GM21717 (cell line): ENCODE measurements around the gene SLC35E1.
A peak's percentile ranks its signal among the peaks of the same experiment; 100 is the strongest.

Experiments
- ATAC-seq: cut with Tn5 transposase; IDR thresholded peaks from one replicate; pipeline ENCODE4 v1.9.1; 2021; ENCODE audit warnings: mild to moderate bottlenecking, moderate library complexity; ENCODE audit not compliant: unreplicated experiment

Gene SLC35E1

DNA sequence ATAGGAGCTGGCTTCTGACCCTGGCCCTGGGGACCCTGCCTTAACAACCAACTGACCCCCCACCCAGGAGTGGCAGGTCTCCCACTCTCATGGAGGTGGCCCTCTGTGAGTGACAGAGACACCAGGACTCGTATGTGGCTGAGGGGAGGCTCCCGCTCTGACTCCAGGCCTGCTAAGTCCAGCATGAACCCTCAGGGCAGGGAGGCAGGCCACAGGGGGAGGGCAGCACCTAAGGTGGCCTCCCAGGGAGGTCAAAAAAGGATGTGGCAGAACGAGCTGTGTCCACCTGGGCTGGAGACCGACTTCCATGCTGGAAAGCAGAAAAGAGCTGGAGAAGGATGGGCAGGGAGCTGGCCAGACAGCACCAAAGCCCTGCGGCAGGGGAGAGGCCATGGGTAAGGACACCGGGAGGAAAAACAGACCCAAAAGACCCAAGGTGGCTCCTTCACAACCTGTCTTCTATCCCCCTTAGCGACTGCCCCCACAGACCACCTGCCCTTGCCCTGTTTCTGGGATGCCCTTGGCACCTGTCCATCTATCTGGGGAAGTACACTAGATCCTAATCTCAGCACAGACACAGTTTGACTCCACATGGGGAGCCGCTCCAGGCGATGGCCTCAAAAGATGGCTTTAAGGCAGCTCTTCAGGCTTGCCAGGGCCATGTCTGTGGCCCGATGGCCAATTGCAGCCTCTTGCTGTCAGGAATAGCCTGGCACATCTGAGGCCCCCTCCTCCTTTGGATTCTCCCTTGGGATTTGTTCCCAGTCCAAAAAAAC, 10.5 kb upstream of the SLC35E1 start:
- ATAC-seq, result no peak

DNA sequence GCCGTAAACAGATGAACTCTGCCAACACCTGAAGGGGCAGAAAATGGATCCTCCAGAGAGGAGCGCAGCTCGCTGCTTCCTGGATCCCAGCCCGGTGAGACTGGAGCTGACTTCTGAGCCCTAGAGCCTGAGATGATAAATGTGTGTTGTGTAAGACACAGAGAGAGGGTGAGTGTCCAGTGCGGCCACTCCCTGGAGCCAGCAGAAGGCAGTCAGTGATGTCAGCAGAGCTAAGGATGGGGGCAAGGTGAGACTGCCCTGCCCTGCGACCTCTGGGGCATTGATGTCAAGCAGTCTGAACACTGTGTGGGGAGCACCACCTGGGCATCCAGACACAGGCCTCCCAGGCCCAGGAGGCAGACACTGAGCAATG, 9.7 kb upstream of the SLC35E1 start:
- ATAC-seq, result no peak

DNA sequence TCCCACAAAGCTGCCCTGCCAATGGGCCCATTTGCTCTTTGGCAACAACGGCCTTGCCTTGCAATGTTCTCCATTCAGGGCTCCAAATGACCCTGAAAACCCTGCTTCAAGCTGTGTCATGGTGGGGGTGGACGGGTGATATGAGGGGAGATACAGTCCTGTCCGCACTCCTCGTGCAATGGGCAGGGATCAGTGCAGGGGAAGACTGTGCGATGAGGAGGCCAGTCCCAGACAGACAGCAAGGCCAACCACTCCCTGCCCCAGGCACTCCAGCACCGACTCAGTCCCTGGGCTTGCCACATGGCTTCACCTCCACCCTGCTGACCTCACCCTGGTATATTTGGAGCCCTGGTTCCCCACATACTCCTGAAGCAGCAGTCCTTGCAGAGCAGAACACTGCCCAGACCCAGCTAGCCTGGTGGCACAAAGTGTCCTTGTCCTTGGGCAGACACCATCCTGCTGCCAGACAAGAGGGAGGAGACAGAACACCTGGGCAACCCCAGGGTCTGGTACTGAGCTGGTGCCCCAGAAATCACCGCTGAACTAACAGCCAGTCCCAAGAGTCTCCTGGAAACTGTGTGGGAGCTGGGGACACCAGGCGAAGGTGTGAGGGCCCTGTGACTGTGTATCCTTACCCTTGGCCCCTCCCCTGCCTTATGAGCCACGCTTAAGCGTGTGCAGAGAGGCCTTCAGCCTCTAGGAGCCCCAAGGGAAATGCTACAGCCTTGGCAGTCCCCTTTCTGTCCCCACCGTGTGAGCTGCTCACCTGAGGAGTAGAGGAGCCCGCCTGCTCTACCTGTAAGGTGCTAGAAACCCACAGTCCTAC, 9.1 kb upstream of the SLC35E1 start:
- ATAC-seq, result no peak

DNA sequence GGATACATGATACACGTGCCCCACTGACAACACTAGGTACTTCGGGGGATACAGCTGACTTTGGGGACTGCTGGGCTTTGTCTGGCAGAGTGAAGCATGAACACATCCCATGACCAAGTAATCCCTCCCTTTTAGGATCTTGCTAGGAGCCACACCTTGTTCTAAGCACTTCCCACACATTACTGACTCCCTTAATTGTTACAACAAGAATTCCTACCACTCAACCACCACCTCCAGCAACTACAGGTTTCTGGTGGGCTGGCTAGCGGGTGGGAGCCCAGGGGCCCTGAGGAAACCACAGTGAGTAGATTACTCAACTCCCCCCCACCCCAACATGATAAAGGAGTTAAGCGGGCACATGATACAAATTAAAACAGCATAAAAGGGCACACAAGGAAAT, 7.2 kb upstream of the SLC35E1 start:
- no peak for ATAC-seq

DNA sequence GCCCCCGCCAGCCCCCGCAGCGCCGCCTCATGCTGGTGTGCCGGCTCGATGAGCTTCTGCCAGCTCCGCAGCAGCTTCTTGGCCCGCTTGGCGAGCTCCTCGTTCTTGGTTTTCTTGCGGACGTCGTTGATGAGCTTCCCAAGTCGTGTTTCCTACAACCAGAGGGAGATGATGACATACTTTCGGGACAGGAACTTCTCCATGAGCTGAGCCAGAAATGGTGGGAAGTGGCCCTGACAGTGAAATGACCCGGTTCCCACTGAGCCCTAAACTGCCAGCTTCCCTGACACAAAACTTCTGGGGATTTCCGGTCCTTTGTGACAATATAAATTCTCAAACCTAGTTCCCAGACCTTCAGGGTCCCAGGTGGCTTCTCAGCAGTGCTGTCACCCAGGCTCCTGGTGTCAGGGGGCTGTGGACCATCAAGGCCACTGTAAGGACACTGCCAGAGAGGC, 5.3 kb upstream of the SLC35E1 start:
- ATAC-seq, result no peak

DNA sequence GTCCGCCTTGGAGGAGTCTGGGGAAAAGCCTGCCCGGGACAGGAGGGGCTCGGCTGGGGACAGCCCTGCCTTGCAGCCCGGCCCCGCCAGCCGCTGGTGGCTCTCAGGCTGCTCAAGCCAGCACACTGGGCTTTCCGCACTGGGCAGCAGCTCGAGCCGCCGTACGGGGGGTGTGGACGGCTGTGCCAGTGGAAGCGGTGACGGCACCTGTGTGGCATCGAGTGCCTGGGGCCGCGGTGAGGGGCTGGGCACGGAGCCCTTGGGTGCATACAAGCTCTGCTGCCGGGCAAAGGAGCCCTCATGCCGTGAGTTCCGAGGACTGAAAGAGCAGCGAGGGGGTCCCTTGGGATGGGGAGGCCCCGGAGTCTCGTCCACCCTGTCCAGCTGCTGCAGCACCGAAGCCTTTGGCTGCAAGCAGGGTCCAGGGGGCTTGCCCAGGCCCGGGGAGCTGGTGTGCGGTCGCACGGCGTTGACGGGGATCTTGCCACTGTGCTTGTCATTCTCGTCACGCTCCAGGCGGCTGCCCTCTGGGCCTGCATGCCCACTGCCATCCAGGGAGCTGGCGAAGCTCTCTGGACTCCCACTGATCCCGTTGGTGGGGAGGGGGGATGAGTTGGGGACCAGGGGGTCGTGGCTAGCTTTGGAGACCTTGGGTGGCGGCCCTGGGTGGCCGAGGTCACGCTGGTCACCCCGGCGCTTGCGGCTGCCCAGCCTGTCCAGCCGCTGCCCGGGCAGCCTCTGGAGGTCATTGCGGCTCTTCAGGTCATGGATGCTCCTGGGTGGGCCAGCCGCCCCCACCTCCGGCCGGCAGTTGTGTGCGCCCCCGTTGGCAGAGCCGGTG, 4.7 kb upstream of the SLC35E1 start:
- no peak for ATAC-seq

DNA sequence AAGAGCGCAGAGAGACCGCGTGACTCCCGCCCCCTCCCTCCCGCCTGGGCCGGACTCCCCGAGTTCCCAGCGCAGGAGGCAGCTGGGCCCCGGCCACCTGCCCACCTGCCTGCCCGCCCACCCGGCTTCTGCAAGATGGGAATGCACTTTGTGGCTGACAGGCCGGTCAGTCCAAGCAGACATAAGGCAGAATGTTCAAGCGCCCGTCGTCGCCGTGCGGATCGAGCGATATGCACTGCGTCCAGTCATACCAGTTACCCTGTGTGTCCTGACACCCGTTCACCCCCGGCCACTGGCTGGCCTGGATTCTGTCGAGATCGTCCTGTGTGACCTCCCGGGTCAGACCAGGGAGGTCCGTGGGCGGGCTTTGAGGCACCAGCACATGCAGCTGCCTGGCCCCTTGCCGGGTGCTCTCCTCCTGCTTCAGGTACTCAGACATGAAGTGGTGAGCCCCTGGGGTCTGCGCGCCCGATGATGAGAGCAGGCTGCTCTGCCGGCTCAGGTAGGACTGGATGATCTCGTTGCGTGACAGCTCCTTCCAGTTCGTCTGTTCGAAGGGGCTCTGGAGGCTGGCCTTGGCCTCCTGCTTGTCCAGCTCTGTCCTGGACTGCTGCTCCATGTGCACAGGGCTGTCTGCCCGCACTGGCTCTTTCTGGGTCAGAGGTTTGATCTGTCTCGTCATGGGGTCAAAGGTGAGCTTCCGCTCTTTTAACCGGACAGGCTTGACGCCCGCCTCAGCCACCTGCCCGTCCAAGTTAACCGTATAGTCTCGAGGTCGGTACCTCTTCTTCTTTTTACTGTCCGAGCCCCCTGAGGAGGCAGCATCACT, 3.9 kb upstream of the SLC35E1 start:
- no peak for ATAC-seq

DNA sequence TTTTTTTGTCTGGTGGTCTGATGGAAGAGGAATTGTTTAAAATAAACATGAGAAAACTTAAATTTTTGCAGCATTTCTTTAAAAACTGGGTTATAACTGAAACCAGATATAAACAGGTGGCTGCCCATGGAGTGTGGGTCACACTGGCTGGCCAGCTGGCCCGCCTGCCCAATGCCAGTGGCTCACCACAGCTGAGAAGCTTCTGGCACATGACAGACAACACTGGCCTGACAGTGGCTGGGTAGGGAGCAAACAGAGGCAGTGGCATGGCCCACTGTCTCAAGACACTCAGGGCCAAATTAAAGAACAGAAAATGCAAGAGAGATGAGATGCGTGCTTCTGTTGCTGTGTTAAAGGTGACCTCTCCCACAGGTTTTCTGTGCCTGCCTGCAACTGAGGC, 3.1 kb upstream of the SLC35E1 start:
- no peak for ATAC-seq

DNA sequence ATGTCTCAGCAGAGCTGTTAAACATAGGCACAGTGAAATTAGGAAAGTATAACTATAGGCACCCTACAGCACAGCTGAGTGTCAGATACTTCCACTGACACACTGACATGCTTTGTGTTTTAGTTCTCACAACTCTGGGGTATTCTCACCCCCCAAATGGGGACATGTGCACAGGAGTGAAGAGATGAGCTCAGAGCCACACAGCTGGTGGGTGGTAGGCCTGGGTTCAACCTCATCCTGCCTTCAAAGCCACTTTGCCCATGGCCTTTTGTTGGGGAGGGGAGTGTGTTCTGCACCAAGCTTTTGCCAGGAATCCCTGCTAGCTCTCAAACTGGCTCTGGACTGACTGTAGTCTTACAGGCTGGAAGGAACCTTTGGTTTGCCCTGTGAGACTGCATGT, 1.7 kb upstream of the SLC35E1 start:
- ATAC-seq, result no peak

DNA sequence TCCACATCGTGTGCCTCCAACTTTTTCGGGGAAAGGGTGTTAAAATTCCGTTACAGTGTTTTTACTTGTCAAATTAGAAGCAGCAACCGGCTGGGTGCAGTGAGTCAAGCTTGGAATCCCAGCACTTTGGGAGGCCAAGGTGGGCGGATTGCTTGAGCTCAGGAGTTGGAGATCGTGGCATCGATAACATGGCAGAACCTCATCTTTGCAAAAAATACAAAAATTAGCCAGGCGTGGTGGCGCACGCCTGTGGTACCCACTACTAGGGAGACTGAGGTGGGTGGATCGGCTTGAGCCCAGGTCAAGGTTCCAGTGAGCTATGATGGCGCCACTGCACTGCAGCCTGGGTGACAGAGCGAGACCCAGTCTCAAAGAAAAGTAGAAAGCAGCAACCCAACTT, 1.1 kb upstream of the SLC35E1 start:
- ATAC-seq, result no peak

DNA sequence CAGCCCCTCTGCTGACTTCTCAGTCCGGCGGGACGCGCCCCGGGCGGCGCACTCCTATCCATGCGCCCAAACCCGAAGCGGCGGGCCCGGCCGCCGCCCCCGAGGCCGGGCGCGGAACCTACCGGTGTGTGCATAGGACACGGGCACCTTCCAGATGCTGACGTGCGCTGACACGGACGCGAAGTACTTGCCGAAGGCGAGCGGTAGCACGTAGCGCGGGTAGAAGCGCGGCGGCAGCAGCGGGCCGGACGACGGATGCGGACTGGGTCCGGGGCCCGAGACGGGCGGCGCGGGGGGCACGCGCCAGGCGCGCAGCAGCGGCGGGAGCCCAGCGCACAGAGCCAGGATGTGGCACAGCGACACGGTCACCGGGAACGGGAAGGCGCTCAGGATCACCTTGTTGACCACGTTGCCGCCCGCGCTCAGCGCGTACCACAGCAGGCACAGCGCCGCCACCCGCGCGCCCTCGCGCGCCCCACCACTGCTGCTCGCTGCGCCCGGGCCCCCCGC, 338 bp downstream of the SLC35E1 start:
- peak; percentile 19 for ATAC-seq

DNA sequence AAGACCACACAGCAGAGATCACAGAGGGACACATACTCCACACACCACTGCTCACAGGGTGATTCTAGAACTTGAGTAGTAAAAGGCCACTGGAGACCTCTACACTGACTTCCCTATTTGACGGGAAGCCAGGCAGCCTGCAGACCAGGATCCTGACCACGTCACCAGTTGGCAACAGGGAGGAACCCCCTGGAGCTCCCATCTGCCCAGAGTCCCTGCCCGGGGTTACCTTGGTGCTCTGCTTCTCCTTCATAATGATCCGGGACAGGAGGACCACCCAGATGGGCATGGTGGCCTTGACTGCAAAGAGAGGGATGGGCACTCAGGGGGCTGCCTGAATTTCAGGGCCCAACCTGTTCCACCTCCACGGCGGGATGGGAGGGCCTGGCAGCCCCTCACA, 932 bp downstream of the SLC35E1 start:
- no peak for ATAC-seq

DNA sequence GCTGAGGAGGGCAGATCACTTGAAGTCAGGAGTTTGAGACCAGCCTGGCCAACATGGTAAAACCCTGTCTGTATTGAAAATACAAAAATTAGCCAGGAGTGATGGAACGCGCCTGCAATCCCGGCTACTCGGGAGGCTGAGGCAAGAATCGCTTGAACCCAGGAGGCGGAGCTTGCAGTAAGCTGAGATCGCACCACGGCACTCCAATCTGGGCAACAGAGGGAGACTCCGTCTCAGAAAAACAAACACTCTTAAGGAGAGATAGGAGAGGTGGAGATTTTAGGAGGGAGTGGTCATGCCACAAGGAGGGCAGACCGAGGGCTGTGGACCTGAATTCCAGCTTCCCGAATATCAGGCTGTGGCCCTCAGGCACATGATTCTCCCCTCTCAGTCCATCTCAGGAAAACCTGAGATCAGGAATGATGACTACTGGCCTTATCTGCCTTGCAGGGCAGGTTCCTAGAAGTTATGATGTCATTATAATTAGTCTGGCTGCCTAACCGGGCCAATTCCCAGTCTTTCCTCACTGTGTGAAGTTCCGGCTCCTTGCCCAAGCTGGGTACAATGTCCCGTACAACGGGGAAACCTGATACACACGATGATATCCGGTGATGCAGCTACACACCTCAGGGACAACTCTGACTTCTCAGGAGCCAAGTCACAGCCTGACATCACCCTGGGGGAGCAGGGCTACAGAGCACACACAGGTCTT, 2.5 kb downstream of the SLC35E1 start:
- ATAC-seq, result no peak

DNA sequence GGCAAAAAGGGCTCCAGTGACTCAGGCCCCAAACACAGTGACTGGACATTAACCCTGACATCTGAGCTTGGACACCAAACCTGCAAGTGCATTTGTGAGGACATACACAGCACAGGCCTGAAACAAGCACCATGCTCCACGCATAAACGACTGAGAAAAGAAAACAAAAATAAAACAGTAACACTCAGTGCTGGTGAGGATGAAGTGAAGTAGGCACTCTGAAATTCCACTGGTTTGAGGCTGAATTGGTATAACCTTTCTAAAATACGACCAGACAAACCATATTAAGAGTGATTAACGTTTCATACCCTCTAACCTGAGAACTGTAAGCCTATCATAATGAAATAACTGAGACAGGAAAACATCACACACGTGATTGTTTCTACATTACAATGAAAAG, 5.5 kb downstream of the SLC35E1 start:
- ATAC-seq, result no peak

DNA sequence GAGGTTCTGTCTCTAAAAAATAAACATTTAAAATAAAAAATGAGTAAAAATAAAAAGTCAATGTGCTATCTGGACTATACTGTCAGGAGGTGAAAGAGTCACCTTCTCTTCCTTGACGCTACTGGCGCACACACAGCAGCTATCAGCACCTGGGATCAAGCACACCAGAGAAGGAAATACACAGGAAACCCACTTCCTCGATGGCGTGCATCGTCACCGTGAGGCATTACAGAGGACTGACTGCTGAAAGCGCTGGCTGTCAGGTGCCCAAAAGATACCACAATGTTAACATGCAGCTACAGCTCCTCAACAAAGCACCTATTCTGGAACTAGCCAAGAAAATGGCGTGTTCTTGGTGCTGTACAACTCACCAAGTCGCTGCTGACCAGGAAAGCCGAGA, 6.1 kb downstream of the SLC35E1 start:
- ATAC-seq, result no peak

DNA sequence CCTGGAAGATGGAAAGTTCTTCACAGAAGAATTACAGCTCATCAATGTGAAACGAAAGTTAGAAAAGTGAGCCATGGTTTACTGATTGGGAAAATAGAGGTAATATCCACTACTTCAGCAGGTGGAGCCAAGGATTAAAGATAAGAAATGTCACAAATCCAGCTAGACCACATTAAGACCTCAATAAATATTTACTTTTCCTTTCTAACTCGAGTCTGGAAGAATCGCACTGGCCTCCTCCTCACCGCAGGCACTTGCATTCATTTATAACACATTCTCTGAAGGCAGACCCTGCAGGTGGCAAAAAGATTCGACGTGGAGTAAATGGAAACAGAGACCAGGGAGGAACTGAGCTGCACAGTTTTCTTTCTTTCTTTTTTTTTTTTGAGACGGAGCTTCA, 7.4 kb downstream of the SLC35E1 start:
- no peak for ATAC-seq

DNA sequence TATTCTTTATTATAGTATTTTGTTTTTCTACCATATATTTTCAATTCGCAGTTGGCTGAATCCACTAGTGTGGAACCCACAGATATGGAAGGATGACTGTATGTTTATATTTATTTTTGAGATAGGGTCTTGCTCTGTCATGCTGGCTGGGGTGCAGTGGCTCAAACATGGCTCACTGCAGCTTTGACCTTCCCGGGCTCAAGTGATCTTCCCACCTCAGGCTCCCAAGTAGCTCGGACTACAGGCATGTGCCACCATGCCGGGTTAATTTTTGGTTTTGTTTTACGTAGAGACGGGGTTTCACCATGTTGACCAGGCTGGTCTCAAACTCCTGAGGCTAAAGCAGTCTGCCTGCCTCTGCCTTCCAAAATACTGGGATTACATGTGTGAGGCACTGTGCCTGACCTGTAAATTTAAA, 9.6 kb downstream of the SLC35E1 start:
- no peak for ATAC-seq

DNA sequence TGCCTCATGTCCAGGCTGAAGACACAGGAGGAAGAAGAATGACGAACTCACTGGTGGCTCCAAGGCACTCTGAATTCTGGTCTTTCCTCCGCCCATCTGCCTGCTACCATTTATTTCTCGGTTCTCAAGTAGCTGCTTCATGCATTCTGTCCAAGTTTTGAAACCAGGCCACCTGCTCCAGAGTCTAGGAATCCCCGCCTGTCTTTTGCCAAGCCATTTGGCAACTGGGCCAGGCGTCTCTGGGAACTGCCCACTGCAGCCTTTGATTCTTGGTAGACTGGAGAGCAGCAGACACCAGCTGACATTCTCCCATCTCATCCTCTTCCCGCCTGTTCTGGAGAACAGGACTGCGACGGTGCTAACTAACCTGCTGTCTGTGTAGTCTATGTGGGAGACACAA, 10.8 kb downstream of the SLC35E1 start:
- no peak for ATAC-seq

DNA sequence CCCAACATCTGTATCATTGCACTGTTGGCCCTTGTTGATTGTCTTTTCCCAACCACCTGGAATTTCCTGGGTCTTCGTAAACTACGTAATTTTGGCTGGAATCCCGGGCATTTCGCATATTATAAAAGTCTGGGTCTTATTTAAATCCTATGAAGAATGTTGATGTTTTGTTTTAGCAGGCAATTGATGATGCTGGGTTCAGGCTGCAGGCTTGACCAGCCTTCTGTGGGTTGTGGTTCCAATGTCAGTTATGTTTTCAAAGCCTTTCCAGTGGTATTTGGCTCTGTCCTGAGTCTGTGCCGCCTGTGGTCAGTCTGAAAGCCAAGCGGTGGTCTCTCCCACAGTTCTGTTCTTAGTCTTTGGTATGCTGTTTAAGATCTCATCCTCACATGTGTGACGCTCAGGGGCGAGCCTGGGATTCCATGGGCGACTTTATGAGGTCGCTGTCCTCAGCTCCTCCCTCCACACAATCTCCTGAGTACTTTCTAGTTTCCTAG, 12.4 kb downstream of the SLC35E1 start:
- ATAC-seq, result no peak

DNA sequence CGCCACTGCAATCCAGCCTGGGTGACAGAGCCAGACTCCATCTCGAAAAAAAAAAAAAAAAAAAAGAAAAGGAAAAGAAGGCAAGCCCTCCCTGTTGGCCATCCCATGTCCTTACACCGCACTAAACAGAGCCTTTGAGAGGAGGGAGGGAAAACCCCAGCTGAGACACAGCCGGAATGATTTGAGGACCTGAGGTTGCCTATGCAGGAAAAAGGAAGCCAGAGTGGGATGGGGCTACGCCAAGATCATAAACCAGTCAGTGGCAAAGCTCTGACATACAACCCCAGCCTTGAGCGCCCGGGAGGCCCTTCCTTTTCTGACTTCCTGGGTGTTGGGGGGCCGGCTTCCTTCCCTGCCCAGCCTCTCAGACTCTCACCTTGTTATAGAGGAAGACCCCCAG, 17.4 kb downstream of the SLC35E1 start:
- ATAC-seq, result no peak
